ENCODE results near the gene WDR53. TPM values are rescaled to one million over a fixed set of nuclear protein-coding genes. Genes with fewer than 3 reads are reported as not detected.

The WDR53 gene
- polyA plus RNA-seq, 2 of the 4 experiments (the other 2 are of a cell fraction): 10.8 to 12.0 TPM

DNA sequence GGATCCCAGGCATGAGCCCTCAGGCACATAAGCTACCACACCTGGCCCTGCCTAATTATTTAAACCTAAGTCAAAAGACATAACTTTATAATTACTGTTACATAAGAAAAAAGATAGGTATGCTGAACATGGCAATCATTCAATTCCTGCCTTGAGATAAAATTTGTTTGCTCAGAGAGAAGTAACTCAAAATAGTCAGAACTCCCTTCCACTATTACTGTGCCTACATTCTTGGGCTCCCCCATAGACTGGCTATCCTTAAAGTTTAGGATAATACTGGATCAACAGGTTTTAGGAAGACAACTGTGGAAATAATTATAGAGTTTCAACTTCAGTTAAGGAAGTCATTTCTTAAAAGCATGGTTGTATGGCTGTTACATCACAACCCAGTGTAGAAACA, 9.9 kb downstream of the WDR53 start:
- no peak for ATAC-seq
- no peak for DNase-seq (ENCODE audit: low read depth in 1 of 2, low spot score in 1 of 2)
- no peak for TF ChIP-seq EHF (CRISPR knock-in tag; IDR thresholded peaks at IDR 0.05)
- no peak for TF ChIP-seq ZFP36 (IDR thresholded peaks at IDR 0.05; ENCODE audit: borderline replicate concordance, partially characterized antibody)
- no peak for TF ChIP-seq NR3C1 (IDR thresholded peaks at IDR 0.05)
- no peak for TF ChIP-seq MYC (IDR thresholded peaks at IDR 0.05; ENCODE audit: borderline replicate concordance, low read length)
- TF ChIP-seq, protein P1, sequence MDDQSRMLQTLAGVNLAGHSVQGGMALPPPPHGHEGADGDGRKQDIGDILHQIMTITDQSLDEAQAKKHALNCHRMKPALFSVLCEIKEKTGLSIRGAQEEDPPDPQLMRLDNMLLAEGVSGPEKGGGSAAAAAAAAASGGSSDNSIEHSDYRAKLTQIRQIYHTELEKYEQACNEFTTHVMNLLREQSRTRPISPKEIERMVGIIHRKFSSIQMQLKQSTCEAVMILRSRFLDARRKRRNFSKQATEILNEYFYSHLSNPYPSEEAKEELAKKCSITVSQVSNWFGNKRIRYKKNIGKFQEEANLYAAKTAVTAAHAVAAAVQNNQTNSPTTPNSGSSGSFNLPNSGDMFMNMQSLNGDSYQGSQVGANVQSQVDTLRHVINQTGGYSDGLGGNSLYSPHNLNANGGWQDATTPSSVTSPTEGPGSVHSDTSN (IDR thresholded peaks at IDR 0.05): no peak
- TF ChIP-seq HOXB5 (CRISPR knock-in tag; IDR thresholded peaks at IDR 0.05): no peak
- TF ChIP-seq, protein P2, sequence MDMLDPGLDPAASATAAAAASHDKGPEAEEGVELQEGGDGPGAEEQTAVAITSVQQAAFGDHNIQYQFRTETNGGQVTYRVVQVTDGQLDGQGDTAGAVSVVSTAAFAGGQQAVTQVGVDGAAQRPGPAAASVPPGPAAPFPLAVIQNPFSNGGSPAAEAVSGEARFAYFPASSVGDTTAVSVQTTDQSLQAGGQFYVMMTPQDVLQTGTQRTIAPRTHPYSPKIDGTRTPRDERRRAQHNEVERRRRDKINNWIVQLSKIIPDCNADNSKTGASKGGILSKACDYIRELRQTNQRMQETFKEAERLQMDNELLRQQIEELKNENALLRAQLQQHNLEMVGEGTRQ (IDR thresholded peaks at IDR 0.05): no peak
- TF ChIP-seq PHF8 (IDR thresholded peaks at IDR 0.05; ENCODE audit: borderline replicate concordance, low read depth): no peak
- TF ChIP-seq, protein P3, sequence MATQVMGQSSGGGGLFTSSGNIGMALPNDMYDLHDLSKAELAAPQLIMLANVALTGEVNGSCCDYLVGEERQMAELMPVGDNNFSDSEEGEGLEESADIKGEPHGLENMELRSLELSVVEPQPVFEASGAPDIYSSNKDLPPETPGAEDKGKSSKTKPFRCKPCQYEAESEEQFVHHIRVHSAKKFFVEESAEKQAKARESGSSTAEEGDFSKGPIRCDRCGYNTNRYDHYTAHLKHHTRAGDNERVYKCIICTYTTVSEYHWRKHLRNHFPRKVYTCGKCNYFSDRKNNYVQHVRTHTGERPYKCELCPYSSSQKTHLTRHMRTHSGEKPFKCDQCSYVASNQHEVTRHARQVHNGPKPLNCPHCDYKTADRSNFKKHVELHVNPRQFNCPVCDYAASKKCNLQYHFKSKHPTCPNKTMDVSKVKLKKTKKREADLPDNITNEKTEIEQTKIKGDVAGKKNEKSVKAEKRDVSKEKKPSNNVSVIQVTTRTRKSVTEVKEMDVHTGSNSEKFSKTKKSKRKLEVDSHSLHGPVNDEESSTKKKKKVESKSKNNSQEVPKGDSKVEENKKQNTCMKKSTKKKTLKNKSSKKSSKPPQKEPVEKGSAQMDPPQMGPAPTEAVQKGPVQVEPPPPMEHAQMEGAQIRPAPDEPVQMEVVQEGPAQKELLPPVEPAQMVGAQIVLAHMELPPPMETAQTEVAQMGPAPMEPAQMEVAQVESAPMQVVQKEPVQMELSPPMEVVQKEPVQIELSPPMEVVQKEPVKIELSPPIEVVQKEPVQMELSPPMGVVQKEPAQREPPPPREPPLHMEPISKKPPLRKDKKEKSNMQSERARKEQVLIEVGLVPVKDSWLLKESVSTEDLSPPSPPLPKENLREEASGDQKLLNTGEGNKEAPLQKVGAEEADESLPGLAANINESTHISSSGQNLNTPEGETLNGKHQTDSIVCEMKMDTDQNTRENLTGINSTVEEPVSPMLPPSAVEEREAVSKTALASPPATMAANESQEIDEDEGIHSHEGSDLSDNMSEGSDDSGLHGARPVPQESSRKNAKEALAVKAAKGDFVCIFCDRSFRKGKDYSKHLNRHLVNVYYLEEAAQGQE (IDR thresholded peaks at IDR 0.05): no peak
- no peak for TF ChIP-seq RARB (CRISPR knock-in tag; IDR thresholded peaks at IDR 0.05)
- TF ChIP-seq ZNF302 (CRISPR knock-in tag; IDR thresholded peaks at IDR 0.05): no peak
- TF ChIP-seq JUN (IDR thresholded peaks at IDR 0.05): no peak
- TF ChIP-seq, protein P4, sequence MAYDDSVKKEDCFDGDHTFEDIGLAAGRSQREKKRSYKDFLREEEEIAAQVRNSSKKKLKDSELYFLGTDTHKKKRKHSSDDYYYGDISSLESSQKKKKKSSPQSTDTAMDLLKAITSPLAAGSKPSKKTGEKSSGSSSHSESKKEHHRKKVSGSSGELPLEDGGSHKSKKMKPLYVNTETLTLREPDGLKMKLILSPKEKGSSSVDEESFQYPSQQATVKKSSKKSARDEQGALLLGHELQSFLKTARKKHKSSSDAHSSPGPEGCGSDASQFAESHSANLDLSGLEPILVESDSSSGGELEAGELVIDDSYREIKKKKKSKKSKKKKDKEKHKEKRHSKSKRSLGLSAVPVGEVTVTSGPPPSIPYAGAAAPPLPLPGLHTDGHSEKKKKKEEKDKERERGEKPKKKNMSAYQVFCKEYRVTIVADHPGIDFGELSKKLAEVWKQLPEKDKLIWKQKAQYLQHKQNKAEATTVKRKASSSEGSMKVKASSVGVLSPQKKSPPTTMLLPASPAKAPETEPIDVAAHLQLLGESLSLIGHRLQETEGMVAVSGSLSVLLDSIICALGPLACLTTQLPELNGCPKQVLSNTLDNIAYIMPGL (CRISPR knock-in tag; IDR thresholded peaks at IDR 0.05; ENCODE audit: borderline replicate concordance): no peak
- TF ChIP-seq RAD21 (conservative IDR thresholded peaks at IDR 0.05 in 1 of 2, IDR thresholded peaks at IDR 0.05 in 1 of 2): no peak
- no peak for TF ChIP-seq ZSCAN20 (CRISPR knock-in tag; IDR thresholded peaks at IDR 0.05)
- no peak overlapping the region for H3K4me2 ChIP-seq
- no peak for FAIRE-seq
- H3K4me1 ChIP-seq: peaks cover 5% of the 10 kb centered on the region; the same call in 2 of the 3 replicates
- no peaks in the 10 kb centered on the region for H3K9me3 ChIP-seq
- no peak overlapping the region for H3K4me3 ChIP-seq
- POLR2A ChIA-PET: no interaction called here
- CTCF ChIA-PET: no interaction called here
- no peak overlapping the region for H3K27ac ChIP-seq

DNA sequence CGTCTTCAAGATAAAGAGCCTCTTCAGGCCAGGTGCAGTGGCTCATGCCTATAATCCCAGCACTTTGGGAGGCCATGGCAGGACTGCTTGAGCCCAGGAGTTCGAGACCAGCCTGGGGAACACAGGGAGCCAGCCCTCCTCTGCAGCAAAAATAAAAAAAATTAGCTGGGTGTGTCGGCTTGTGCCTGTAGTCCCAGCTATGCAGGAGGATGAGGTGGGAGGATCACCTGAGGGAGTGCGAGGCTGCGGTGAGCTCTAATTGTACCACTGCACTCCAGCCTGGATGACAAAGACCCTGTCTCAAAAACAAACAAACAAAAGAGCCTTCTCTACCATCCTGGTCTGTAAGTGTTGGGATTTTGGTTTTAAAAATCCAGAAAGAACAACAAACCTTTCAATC, 11.1 kb downstream of the WDR53 start:
- H3K9me3 ChIP-seq: no peaks in the 10 kb centered on the region
- 88% methylated on average over 5 of the region's 5 CpGs for WGBS (ENCODE audit: missing lambda C conversion rate)
- no peak overlapping the region for H3K27ac ChIP-seq
- DNase-seq (ENCODE audit: low read depth in 1 of 2, low spot score in 1 of 2) (no peak), FAIRE-seq (no peak), ATAC-seq (no peak)
- POLR2A ChIA-PET: no interaction called here
- CTCF ChIA-PET: interaction anchor here (0.6 kb wide), 1 partner anchor 71 kb away, joined by 3 read pairs; no protein-coding TSS in a partner anchor
- H3K4me1 ChIP-seq: no peaks in the 10 kb centered on the region
- no peak overlapping the region for H3K4me2 ChIP-seq
- H3K4me3 ChIP-seq: no peak overlapping the region
- TF ChIP-seq, protein P5, sequence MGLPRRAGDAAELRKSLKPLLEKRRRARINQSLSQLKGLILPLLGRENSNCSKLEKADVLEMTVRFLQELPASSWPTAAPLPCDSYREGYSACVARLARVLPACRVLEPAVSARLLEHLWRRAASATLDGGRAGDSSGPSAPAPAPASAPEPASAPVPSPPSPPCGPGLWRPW (IDR thresholded peaks at IDR 0.05): no peak
- TF ChIP-seq MYC (IDR thresholded peaks at IDR 0.05; ENCODE audit: borderline replicate concordance, low read length) (no peak), ZFP36 (IDR thresholded peaks at IDR 0.05; ENCODE audit: borderline replicate concordance, partially characterized antibody) (no peak), RARB (CRISPR knock-in tag; IDR thresholded peaks at IDR 0.05) (no peak), FOSL2 (IDR thresholded peaks at IDR 0.05) (no peak), FOSL2 (CRISPR knock-in tag; IDR thresholded peaks at IDR 0.05) (no peak), RCOR1 (IDR thresholded peaks at IDR 0.05; ENCODE audit: low read depth, low read length) (no peak), EP300 (IDR thresholded peaks at IDR 0.05) (no peak)
- TF ChIP-seq, protein P6, sequence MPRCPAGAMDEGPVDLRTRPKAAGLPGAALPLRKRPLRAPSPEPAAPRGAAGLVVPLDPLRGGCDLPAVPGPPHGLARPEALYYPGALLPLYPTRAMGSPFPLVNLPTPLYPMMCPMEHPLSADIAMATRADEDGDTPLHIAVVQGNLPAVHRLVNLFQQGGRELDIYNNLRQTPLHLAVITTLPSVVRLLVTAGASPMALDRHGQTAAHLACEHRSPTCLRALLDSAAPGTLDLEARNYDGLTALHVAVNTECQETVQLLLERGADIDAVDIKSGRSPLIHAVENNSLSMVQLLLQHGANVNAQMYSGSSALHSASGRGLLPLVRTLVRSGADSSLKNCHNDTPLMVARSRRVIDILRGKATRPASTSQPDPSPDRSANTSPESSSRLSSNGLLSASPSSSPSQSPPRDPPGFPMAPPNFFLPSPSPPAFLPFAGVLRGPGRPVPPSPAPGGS (IDR thresholded peaks at IDR 0.05): no peak
- TF ChIP-seq, protein P3 (IDR thresholded peaks at IDR 0.05): no peak
- TF ChIP-seq, protein P7, sequence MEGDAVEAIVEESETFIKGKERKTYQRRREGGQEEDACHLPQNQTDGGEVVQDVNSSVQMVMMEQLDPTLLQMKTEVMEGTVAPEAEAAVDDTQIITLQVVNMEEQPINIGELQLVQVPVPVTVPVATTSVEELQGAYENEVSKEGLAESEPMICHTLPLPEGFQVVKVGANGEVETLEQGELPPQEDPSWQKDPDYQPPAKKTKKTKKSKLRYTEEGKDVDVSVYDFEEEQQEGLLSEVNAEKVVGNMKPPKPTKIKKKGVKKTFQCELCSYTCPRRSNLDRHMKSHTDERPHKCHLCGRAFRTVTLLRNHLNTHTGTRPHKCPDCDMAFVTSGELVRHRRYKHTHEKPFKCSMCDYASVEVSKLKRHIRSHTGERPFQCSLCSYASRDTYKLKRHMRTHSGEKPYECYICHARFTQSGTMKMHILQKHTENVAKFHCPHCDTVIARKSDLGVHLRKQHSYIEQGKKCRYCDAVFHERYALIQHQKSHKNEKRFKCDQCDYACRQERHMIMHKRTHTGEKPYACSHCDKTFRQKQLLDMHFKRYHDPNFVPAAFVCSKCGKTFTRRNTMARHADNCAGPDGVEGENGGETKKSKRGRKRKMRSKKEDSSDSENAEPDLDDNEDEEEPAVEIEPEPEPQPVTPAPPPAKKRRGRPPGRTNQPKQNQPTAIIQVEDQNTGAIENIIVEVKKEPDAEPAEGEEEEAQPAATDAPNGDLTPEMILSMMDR (IDR thresholded peaks at IDR 0.05): no peak
